ENCODE data around the gene SYNPR.

Gene SYNPR

GRCh38 chr3:63278171-63279004 lies at the start of gene SYNPR:
Gene SYNPR, plus strand, starts transcription at chr3:63278308.
- no peak for TF ChIP-seq CTCF (IDR thresholded peaks at IDR 0.05; ENCODE audit: low read depth, low read length)
- in situ Hi-C loops (cut with HindIII; ENCODE audit: low sequenced_read_pairs): no loop called here
- no peak within 1 kb of the TSS for H3K4me3 ChIP-seq (ENCODE audit: low read depth, low read length)
- DNase-seq (ENCODE audit: low read depth, low spot score): no peak

- no peak overlapping the region for H3K4me3 ChIP-seq (ENCODE audit: low read depth, low read length)
- in situ Hi-C loops (cut with HindIII; ENCODE audit: low sequenced_read_pairs): no loop called here
- DNase-seq (ENCODE audit: low read depth, low spot score): peak; percentile 31
- peak; percentile 66 for TF ChIP-seq CTCF (IDR thresholded peaks at IDR 0.05; ENCODE audit: low read depth, low read length)
These were observed 49.4 kb upstream of the SYNPR start for GRCh38 chr3:63228677-63229076.

GRCh38 chr3:63230146-63230545 lies 48.0 kb upstream of the SYNPR start:
- no peak for DNase-seq (ENCODE audit: low read depth, low spot score)
- no peak for TF ChIP-seq CTCF (IDR thresholded peaks at IDR 0.05; ENCODE audit: low read depth, low read length)
- H3K4me3 ChIP-seq (ENCODE audit: low read depth, low read length): no peak overlapping the region
- in situ Hi-C loops (cut with HindIII; ENCODE audit: low sequenced_read_pairs): no loop called here

- in situ Hi-C loops (cut with HindIII; ENCODE audit: low sequenced_read_pairs): no loop called here
- no peak for TF ChIP-seq CTCF (IDR thresholded peaks at IDR 0.05; ENCODE audit: low read depth, low read length)
- no peak overlapping the region for H3K4me3 ChIP-seq (ENCODE audit: low read depth, low read length)
- DNase-seq (ENCODE audit: low read depth, low spot score): no peak
These were observed 46.5 kb upstream of the SYNPR start for GRCh38 chr3:63231643-63232042.

GRCh38 chr3:63232764-63233396 lies 45.2 kb upstream of the SYNPR start:
- in situ Hi-C loops (cut with HindIII; ENCODE audit: low sequenced_read_pairs): no loop called here
- TF ChIP-seq CTCF (IDR thresholded peaks at IDR 0.05; ENCODE audit: low read depth, low read length): peak; percentile 19
- DNase-seq (ENCODE audit: low read depth, low spot score): peak; percentile 14
- H3K4me3 ChIP-seq (ENCODE audit: low read depth, low read length): no peak overlapping the region

- TF ChIP-seq CTCF (IDR thresholded peaks at IDR 0.05; ENCODE audit: low read depth, low read length): no peak
- DNase-seq (ENCODE audit: low read depth, low spot score): no peak
- in situ Hi-C loops (cut with HindIII; ENCODE audit: low sequenced_read_pairs): no loop called here
- no peak overlapping the region for H3K4me3 ChIP-seq (ENCODE audit: low read depth, low read length)
These were observed 37.7 kb upstream of the SYNPR start for GRCh38 chr3:63240381-63240902.

All from astrocyte of the spinal cord (primary cell).